Peyer's patch (tissue), 4 donors: ENCODE data around the gene AHRR. TPM values are rescaled to one million over a fixed set of nuclear protein-coding genes. Genes with fewer than 3 reads are reported as not detected.

Experiments
- DNase-seq, 3 donors: peaks; one replicate each; pipeline ENCODE4 v3.0.0-alpha.2; 2017 to 2019
- H3K27ac ChIP-seq, 4 donors: fragments of 200-600 bp; sonication (generic); one replicate each; pipeline ENCODE4 v1.5.1; 2016 to 2019
- H3K27me3 ChIP-seq, 2 donors: fragments of 200-600 bp; sonication (generic); one replicate each; pipeline ENCODE4 v1.5.1; 2019
- H3K36me3 ChIP-seq, 3 donors: fragments of 200-600 bp; sonication (generic); one replicate each; pipeline ENCODE4 v1.5.1; 2016 to 2019
- H3K4me1 ChIP-seq, 4 donors: fragments of 200-600 bp; sonication (generic); one replicate each; pipeline ENCODE4 v1.5.1; 2016 to 2019
- H3K4me3 ChIP-seq, 4 donors: fragments of 200-600 bp; sonication (generic); 1 replicate in 3 of 4; 2 replicates in 1 of 4; pipeline ENCODE4 v1.5.1; 2016 to 2019; ENCODE audit warnings: mild to moderate bottlenecking in 1 of 4
- H3K9me3 ChIP-seq, 4 donors: fragments of 200-600 bp; sonication (generic); one replicate each; pipeline ENCODE4 v1.5.1; 2016 to 2019; ENCODE audit warnings: mild to moderate bottlenecking in 1 of 4
- POLR2A ChIP-seq, 2 donors: fragments of 450-650 bp; IDR thresholded peaks; one replicate each; pipeline ENCODE4 v1.5.1; 2017; ENCODE audit warnings: antibody characterized with exemption in 2 of 2, mild to moderate bottlenecking in 2 of 2, moderate library complexity in 2 of 2
- total RNA-seq, 4 donors: library from RNA; depleted of rRNA; stranded (reverse); fragments of >200 nt; gene quantifications; one replicate each; pipeline ENCODE4 v1.1.0, GENCODE V29; 2016
- TF ChIP-seq, protein P1 (sequence below), 6 experiments: fragments of 450-650 bp in 4 of 6; fragments of 200-600 bp in 2 of 6; sonication (generic) in 1 of 6; IDR thresholded peaks; one replicate each; pipeline ENCODE4 v1.5.1; 2017 to 2019; ENCODE audit warnings: antibody characterized with exemption in 6 of 6, mild to moderate bottlenecking in 3 of 6, moderate library complexity in 1 of 6

AHRR gene
- total RNA-seq, 4 donors from 2014 or later = 1.6 to 28.1 (median 2.4) TPM

GRCh38 chr5:389891-390622, 68.5 kb downstream of the AHRR start:
- Histone ChIP-seq H3K9me3 (no peaks in the 10 kb centered on the region), H3K4me3 (no peak overlapping the region), H3K4me1 (no peaks in the 10 kb centered on the region), H3K27me3 (no peaks in the 10 kb centered on the region), H3K27ac (no peak overlapping the region), H3K36me3 (no peaks in the 10 kb centered on the region)
- TF ChIP-seq, protein P1, sequence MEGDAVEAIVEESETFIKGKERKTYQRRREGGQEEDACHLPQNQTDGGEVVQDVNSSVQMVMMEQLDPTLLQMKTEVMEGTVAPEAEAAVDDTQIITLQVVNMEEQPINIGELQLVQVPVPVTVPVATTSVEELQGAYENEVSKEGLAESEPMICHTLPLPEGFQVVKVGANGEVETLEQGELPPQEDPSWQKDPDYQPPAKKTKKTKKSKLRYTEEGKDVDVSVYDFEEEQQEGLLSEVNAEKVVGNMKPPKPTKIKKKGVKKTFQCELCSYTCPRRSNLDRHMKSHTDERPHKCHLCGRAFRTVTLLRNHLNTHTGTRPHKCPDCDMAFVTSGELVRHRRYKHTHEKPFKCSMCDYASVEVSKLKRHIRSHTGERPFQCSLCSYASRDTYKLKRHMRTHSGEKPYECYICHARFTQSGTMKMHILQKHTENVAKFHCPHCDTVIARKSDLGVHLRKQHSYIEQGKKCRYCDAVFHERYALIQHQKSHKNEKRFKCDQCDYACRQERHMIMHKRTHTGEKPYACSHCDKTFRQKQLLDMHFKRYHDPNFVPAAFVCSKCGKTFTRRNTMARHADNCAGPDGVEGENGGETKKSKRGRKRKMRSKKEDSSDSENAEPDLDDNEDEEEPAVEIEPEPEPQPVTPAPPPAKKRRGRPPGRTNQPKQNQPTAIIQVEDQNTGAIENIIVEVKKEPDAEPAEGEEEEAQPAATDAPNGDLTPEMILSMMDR (IDR thresholded peaks at IDR 0.05) = no peak
- TF ChIP-seq POLR2A (IDR thresholded peaks at IDR 0.05) = no peak
- peak in 1 of 3 donors; percentile 12 for DNase-seq

DNA sequence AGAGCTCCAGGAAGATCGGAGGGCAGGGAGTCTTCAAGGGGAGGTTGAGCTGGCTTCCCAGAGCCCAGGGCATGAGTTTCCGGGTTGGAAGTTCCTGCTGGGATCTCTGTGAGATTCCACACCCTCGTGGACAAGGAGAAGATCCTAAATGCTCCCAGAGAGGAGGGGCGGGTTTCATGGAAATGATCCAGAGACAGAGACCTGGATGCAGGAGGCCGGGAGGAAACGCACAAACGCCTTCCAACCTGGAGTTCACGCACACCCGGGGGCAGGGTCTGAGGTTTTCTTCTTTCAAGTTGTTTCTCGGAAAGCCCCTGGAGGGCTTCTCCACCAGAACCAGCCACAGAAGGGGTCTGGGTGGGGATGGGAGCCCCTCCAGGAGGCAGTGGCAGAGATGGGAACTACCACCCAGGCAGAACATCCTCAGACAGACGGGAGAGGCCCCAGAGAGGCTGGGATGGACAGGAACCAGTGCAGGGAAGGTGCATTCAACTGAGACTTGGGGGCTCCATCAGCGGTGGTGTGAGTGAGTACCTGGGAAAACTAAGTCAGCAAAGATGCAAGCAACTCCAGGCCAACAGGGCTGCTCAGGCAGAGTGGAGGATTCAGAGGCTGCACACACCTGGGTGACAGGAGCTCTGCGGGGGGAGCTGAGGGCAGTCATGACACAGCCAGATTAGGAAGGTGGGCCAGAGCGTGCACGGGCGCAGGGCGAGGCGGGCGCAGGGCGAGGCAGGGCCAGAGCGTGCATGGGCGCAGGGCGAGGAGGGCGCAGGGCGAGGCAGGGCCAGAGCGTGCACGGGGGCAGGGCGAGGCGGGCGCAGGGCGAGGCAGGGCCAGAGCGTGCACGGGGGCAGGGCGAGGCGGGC, 69.3 kb downstream of the AHRR start:
- Histone ChIP-seq H3K4me3 (no peak overlapping the region), H3K27ac (no peak overlapping the region), H3K4me1 (no peaks in the 10 kb centered on the region), H3K36me3 (no peaks in the 10 kb centered on the region), H3K27me3 (no peaks in the 10 kb centered on the region), H3K9me3 (no peaks in the 10 kb centered on the region)
- TF ChIP-seq, protein P1 (IDR thresholded peaks at IDR 0.05) = no peak
- TF ChIP-seq POLR2A (IDR thresholded peaks at IDR 0.05) = no peak
- DNase-seq = peak in 2 of 3 donors; percentile 45 to 69

- peak overlapping the region in 1 of 4 donors; percentile 42 for H3K27ac ChIP-seq
- no peak overlapping the region for H3K4me3 ChIP-seq
- no peaks in the 10 kb centered on the region for H3K4me1 ChIP-seq
- H3K9me3 ChIP-seq = no peaks in the 10 kb centered on the region
- H3K36me3 ChIP-seq = no peaks in the 10 kb centered on the region
- peak; percentile 38 to 67 (median 42) for DNase-seq
- TF ChIP-seq, protein P1 (IDR thresholded peaks at IDR 0.05) = no peak
- no peaks in the 10 kb centered on the region for H3K27me3 ChIP-seq
These were observed 71.0 kb downstream of the AHRR start for GRCh38 chr5:392431-392988.

- Histone ChIP-seq H3K4me1 (no peaks in the 10 kb centered on the region), H3K9me3 (no peaks in the 10 kb centered on the region), H3K36me3 (no peaks in the 10 kb centered on the region), H3K27me3 (no peaks in the 10 kb centered on the region), H3K4me3 (no peak overlapping the region), H3K27ac (no peak overlapping the region)
- DNase-seq = peak in 2 of 3 donors; percentile 10 to 27
- TF ChIP-seq, protein P1 (IDR thresholded peaks at IDR 0.05) = no peak
- no peak for TF ChIP-seq POLR2A (IDR thresholded peaks at IDR 0.05)
These were observed 72.3 kb downstream of the AHRR start for GRCh38 chr5:393846-394275.

DNA sequence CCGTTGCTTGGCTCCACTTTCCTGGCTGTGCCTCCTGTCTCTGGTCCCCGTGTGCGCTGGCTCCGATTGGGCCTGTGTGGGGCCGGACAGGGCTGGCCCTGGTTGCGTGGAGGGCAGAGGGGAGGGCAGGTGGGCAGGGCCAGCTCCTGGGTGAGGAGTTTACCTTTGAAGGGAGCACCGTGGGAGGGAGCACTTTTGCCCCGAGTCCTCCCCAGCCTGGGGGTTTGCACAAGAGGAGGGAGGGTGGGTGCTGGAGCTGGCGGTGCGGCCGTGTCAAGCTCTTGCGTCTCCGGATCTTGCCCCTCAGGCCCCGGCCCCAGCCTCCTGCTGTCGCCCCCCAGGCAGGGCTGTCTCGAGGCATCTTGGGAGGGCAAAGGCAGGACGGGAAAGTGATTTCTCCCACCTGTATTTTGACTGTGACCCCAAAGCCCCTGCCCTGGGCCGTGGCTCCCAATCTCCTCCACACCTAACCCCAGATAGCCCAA, 73.2 kb downstream of the AHRR start:
- H3K27me3 ChIP-seq = no peaks in the 10 kb centered on the region
- H3K4me3 ChIP-seq = no peak overlapping the region
- H3K27ac ChIP-seq = peak overlapping the region in 2 of 4 donors; percentile 10 to 45
- TF ChIP-seq POLR2A (IDR thresholded peaks at IDR 0.05) = no peak
- TF ChIP-seq, protein P1 (IDR thresholded peaks at IDR 0.05) = no peak
- no peaks in the 10 kb centered on the region for H3K9me3 ChIP-seq
- no peaks in the 10 kb centered on the region for H3K36me3 ChIP-seq
- peak; percentile 13 to 37 (median 35) for DNase-seq
- H3K4me1 ChIP-seq = peaks cover 3 to 7% (median 5%) of the 10 kb centered on the region in 4 donors
